BLaER1 (cell line): ENCODE data around the gene PGS1.

Source experiments
- H3K27ac ChIP-seq: shearing (Covaris generic); formaldehyde crosslinking; 2 replicates; pipeline ENCODE4 v1.8.1; 2022
- H3K27me3 ChIP-seq: shearing (Covaris generic); formaldehyde crosslinking; 2 replicates; pipeline ENCODE4 v1.8.1; 2022
- H3K36me3 ChIP-seq: shearing (Covaris generic); formaldehyde crosslinking; 2 replicates; pipeline ENCODE4 v1.8.1; 2022
- H3K4me1 ChIP-seq: shearing (Covaris generic); formaldehyde crosslinking; 2 replicates; pipeline ENCODE4 v1.8.1; 2022
- H3K4me2 ChIP-seq: shearing (Covaris generic); formaldehyde crosslinking; 2 replicates; pipeline ENCODE4 v1.8.1; 2022
- H3K4me3 ChIP-seq: shearing (Covaris generic); formaldehyde crosslinking; 2 replicates; pipeline ENCODE4 v1.8.1; 2022
- H3K9ac ChIP-seq: shearing (Covaris generic); formaldehyde crosslinking; 2 replicates; pipeline ENCODE4 v1.8.1; 2022
- H3K9me3 ChIP-seq: shearing (Covaris generic); formaldehyde crosslinking; 2 replicates; pipeline ENCODE4 v1.8.1; 2022
- H4K20me1 ChIP-seq: shearing (Covaris generic); formaldehyde crosslinking; 2 replicates; pipeline ENCODE4 v1.8.1; 2022
- Cebpa-rat ChIP-seq: shearing (Covaris generic); IDR thresholded peaks from 2 replicates; pipeline ENCODE4 v1.8.1; 2022

PGS1 gene

DNA sequence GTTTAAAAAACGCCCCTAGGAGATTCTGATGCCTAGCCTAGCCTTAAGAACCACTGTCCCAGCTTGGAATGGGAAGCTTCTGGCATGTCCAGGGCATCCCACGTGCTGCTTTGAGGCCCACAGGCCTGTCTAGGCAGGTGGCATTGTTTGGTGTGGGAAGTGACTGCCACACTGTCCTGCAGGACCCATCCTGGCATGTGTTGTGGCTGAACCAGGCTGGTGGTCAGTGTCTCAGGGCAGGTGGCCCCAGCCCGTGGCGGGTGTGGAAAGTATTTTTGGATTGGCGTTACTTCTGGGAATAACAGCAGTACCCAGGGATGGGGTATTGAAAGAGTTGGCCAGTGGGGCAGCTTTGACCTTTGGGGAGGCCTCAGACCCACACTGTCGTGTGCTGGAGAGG lies 27.9 kb downstream of the PGS1 start:
- Histone ChIP-seq H3K9me3 (no peaks in the 10 kb centered on the region), H3K27me3 (no peaks in the 10 kb centered on the region), H3K36me3 (peaks cover 95% of the 10 kb centered on the region), H3K4me3 (no peak overlapping the region), H3K4me2 (no peak overlapping the region), H4K20me1 (peaks cover 68% of the 10 kb centered on the region), H3K4me1 (peaks cover 22% of the 10 kb centered on the region), H3K9ac (no peak overlapping the region), H3K27ac (peak overlapping the region; percentile 14; the same call in 1 of the 2 replicates)
- TF ChIP-seq Cebpa-rat = no peak

DNA sequence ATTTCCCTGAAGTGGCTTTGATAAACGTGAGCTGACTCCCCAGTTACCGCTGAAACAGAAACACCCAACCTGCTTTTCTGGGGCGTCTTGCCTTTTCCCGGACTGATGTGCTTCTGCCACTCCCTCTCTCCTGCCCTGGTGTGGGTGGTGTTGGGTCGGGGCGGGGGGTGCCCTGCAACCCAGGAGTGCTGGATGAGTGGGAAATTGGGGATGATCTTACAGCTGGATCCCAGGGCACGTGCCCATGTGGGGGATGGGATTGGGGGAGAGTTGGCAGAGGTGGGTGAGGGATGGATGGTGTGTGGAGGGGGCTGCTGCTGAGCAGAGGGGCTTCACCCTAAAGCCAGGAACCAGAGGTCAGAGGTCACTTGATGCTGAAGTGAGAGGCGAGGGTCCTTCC lies 28.5 kb downstream of the PGS1 start:
- TF ChIP-seq Cebpa-rat = no peak
- H3K27ac ChIP-seq = peak overlapping the region; percentile 14; the same call in 1 of the 2 replicates
- H3K4me1 ChIP-seq = peaks cover 28% of the 10 kb centered on the region
- H3K27me3 ChIP-seq = no peaks in the 10 kb centered on the region
- peaks cover 68% of the 10 kb centered on the region for H4K20me1 ChIP-seq
- H3K9me3 ChIP-seq = no peaks in the 10 kb centered on the region
- no peak overlapping the region for H3K4me2 ChIP-seq
- H3K4me3 ChIP-seq = no peak overlapping the region
- H3K9ac ChIP-seq = no peak overlapping the region
- peaks cover 91% of the 10 kb centered on the region for H3K36me3 ChIP-seq

DNA sequence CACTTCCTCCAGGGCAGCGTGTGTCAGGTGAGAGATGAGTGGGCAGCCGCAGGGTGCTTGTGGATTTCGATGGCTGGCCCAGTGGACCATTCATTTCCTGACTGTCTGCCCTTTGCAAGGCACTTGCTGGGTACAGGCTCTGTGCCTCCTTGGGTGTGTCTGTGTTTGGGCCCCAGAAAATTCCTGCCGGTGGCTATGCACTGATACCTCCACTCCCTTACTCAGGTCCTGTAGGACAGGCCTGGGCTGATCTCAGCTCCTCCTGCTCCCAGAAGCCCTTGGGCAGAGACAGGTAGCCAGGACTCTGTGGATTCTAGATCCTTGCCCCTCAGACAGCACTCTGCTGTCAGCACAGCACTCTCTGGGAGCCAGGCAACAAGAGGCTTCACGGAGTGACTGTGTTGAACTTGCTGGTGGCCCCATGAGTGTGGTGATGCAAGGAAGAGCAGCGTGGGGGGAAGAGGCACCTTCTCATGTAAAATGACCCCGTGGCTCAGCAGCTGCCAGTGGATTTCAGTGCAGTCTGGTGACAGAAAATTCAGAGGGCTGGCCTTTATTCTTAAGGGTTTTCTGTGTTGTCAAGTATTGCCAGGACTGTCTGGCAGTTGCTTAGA lies 29.0 kb downstream of the PGS1 start:
- peaks cover 73% of the 10 kb centered on the region for H4K20me1 ChIP-seq
- H3K9ac ChIP-seq = no peak overlapping the region

DNA sequence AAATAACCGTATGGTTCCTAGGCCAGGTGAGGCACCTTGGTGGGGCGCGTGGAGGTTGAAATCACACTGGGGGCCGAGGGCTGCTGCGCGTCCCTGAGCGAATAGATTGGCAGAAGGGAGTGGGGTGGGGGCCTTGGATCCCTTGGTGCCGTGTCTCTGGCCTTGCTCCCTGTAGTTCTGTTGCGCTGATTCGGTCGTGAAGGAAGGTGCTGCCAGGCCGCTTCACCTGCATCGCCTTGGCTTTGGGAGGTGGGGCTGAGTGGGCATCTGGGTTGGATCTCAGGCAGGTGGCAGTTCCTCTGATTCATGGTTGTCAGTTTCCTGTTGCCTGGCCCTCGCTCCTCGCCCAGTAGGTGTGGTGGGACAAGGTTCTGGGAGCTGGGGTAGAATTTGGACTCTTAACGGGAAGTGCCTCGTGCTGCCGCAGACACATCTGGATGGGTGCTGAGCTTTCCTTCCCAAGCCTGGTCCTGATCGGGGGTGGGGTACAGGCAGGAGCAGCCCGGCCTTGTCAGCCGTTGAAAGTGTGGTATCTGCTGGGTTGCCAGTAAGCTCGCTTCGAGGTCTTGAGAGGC lies 30.1 kb downstream of the PGS1 start:
- Histone ChIP-seq H3K27ac (no peak overlapping the region), H3K4me3 (no peak overlapping the region), H4K20me1 (peaks cover 83% of the 10 kb centered on the region), H3K27me3 (no peaks in the 10 kb centered on the region), H3K9me3 (no peaks in the 10 kb centered on the region), H3K4me1 (peaks cover 44% of the 10 kb centered on the region), H3K9ac (no peak overlapping the region), H3K4me2 (no peak overlapping the region), H3K36me3 (peaks cover 75% of the 10 kb centered on the region)
- TF ChIP-seq Cebpa-rat = no peak

More for the DNA sequence above, 29.0 kb downstream of the PGS1 start:
- H3K27me3 ChIP-seq = no peaks in the 10 kb centered on the region
- H3K4me2 ChIP-seq = no peak overlapping the region
- TF ChIP-seq Cebpa-rat = no peak
- H3K27ac ChIP-seq = no peak overlapping the region
- H3K36me3 ChIP-seq = peaks cover 86% of the 10 kb centered on the region
- peaks cover 33% of the 10 kb centered on the region for H3K4me1 ChIP-seq
- no peaks in the 10 kb centered on the region for H3K9me3 ChIP-seq
- no peak overlapping the region for H3K4me3 ChIP-seq

DNA sequence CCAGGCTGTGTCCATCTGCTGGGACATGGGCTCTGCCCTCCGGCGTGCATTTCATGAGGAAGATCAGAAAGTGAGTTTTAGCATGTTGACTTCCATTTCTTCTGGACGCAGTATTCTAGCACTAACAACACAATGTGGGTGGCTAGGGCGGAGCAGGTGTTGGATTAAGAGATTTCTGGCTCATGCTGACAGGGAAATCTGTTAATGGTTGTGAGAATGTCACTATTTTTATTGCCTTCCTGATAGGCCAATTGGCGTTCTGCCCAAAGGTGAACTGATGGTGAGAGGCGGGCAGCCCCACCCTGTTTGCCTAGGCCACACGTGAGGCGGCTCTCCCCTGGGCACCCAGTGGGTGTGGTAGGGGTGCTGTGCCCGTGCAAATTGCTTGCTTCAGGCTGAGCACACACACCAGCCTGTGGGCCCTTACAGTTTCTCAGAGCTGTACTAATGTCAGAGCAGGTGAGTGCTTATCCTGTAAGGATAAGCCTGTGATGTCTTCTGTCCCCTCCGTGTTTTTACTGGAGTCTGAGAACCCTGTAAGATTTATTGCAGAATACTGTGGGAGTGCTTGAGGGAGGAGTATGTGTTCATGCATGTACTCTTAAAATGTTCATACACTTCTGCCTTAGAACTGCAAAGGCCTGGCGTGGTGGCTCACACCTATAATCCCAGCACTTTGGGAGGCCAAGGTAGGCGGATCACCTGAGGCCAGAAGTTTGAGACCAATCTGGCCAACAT lies 30.9 kb downstream of the PGS1 start:
- TF ChIP-seq Cebpa-rat = no peak
- no peak overlapping the region for H3K9ac ChIP-seq
- H3K4me3 ChIP-seq = no peak overlapping the region
- H3K27me3 ChIP-seq = no peaks in the 10 kb centered on the region
- no peaks in the 10 kb centered on the region for H3K9me3 ChIP-seq
- peaks cover 91% of the 10 kb centered on the region for H4K20me1 ChIP-seq
- H3K36me3 ChIP-seq = peaks cover 75% of the 10 kb centered on the region
- H3K4me1 ChIP-seq = peaks cover 52% of the 10 kb centered on the region
- H3K27ac ChIP-seq = no peak overlapping the region
- no peak overlapping the region for H3K4me2 ChIP-seq

DNA sequence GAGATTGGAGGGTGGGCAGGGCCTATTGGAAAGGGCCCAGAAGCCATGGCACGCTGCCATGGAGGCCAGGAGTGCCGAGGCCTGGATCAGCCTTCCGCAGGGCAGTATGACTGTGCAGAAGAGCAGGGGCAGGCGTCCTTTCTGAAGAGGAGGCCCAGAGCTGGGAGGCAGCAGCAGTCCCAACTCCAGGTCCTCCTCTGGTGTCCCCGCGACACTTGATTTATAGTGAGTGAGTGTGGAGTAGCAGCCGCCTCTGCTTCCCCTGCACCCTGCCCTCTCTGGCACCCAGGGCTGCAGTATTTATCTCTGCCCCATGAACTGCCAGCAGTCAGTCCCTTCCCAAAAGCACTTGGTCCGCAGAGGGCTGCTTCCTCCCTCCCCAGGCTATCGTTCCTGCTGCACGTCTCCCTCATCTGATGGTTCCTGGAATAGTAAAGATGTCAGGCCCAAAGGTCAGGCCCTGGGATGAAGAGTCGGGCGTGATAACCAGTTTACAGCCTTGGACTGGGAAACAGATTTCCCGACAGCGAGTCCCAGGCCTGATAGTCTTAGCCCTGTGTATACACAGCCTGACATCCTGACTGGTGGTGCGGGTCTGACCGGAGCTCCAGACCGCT lies 32.9 kb downstream of the PGS1 start:
- Histone ChIP-seq H3K4me3 (no peak overlapping the region), H3K27me3 (no peaks in the 10 kb centered on the region), H3K9ac (no peak overlapping the region), H3K27ac (peak overlapping the region; percentile 26; the same call in 1 of the 2 replicates), H3K9me3 (no peaks in the 10 kb centered on the region), H3K4me1 (peaks cover 61% of the 10 kb centered on the region), H3K4me2 (no peak overlapping the region), H4K20me1 (peaks cover 93% of the 10 kb centered on the region), H3K36me3 (peaks cover 75% of the 10 kb centered on the region)
- no peak for TF ChIP-seq Cebpa-rat

DNA sequence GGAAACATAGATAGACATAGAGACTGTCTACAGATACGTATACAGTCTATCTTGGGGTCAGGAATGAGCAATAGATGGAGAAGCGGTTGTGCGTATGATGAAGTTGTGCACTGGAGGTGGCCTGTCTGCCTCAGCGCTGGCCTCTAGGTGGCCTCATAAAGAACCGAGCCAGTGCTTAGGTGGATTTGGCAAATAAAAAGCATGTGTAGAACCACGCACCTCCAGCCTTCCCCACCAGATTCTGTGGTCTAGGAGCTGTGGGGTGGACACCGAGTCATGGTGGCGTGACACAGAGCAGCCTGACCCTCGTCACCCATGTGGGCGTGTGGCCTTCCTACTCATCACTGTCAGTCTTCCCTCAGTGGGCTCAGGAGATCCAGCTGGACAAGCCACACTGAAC lies 34.0 kb downstream of the PGS1 start:
- peak overlapping the region; percentile 84 for H3K4me2 ChIP-seq
- no peaks in the 10 kb centered on the region for H3K9me3 ChIP-seq
- no peak for TF ChIP-seq Cebpa-rat
- H4K20me1 ChIP-seq = peaks cover 93% of the 10 kb centered on the region
- peak overlapping the region; percentile 58 for H3K27ac ChIP-seq
- H3K4me3 ChIP-seq = no peak overlapping the region
- no peaks in the 10 kb centered on the region for H3K27me3 ChIP-seq
- no peak overlapping the region for H3K9ac ChIP-seq
- peaks cover 72% of the 10 kb centered on the region for H3K4me1 ChIP-seq
- peaks cover 75% of the 10 kb centered on the region for H3K36me3 ChIP-seq

DNA sequence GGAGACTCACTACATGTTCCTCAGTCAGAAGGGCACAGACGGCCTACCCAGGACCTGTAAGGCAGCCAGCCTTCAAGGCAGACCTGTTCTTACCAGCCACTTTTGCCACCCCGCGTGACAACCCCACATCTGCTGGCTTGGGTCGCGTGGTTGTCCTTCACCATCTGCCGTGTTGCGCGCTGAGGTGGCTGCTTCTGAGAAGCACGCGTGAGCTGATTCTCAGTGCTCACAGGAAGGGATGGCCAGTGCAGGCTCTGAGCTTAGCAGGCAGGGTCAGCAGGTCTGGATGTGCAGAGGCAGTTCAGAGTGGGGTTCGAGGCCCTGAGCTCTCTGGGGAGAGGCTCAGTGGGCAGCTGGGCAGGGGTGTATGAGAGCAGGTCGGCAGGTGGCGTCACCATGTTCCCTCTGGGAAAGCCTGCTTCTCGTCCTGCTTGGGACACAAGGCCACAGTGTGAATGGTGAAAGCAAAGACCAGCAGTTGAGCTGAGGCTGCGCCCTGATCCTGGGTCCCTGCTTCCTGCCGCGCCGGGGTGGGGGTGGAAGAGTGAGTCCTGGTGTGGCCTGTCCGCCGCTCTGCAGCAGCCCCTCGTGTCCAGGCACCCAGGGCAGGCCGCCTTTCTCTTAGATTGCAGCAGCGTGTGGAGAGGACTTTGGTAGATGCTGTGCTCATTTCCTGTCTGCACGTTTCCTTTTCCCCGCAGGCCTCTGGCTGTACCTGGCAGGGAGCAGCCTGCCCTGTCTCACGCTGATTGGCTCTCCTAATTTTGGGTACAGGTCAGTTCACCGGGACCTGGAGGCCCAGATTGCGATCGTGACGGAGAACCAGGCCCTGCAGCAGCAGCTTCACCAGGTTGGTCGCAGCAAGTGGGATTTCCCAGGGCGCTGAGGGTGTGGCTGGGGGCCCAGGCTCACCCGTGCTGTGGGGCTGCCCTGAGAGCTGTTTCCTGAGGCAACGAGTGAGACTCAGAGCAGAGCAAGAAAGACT lies 36.0 kb downstream of the PGS1 start:
- Histone ChIP-seq H3K27ac (peak overlapping the region; percentile 58), H3K4me1 (peaks cover 61% of the 10 kb centered on the region)

More for the DNA sequence above, 36.0 kb downstream of the PGS1 start:
- Histone ChIP-seq H3K4me2 (peak overlapping the region; percentile 84), H4K20me1 (peaks cover 89% of the 10 kb centered on the region), H3K36me3 (peaks cover 67% of the 10 kb centered on the region), H3K4me3 (no peak overlapping the region), H3K9ac (peak overlapping the region; percentile 47; the same call in 1 of the 2 replicates), H3K9me3 (no peaks in the 10 kb centered on the region), H3K27me3 (no peaks in the 10 kb centered on the region)
- TF ChIP-seq Cebpa-rat = no peak
